GM10266 (cell line): ENCODE data around the gene PNMA6A.
"Not testable (repeated sequence)": the region's sequence is repeated elsewhere in the genome, so short reads cannot be mapped to it uniquely, and the experiment has no call there.

Experiments
- DNase-seq: peaks from one replicate; pipeline ENCODE4 v3.0.0; 2012; ENCODE audit errors: extremely low spot score
- CTCF ChIP-seq: IDR thresholded peaks from 2 replicates; pipeline ENCODE4 v1.5.1; 2012; ENCODE audit warnings: mild to moderate bottlenecking, low read depth; ENCODE audit not compliant: control insufficient read depth, insufficient read depth; ENCODE audit errors: missing control alignments

PNMA6A gene

GRCh38 chrX:153102418-153102817 lies 30.2 kb downstream of the PNMA6A start:
- no peak for TF ChIP-seq CTCF
- DNase-seq, result no peak

GRCh38 chrX:153104959-153105358 lies 32.7 kb downstream of the PNMA6A start:
- not testable (repeated sequence) for DNase-seq

- DNase-seq, result not testable (repeated sequence)
These were observed 34.0 kb downstream of the PNMA6A start for GRCh38 chrX:153106092-153106801.

- not testable (repeated sequence) for DNase-seq
These were observed 38.5 kb downstream of the PNMA6A start for GRCh38 chrX:153110735-153111134.

GRCh38 chrX:153113851-153114250 lies 41.6 kb downstream of the PNMA6A start:
- DNase-seq, result not testable (repeated sequence)

- DNase-seq, result not testable (repeated sequence)
These were observed 45.5 kb downstream of the PNMA6A start for GRCh38 chrX:153117754-153118153.

GRCh38 chrX:153120230-153120629 lies 48.0 kb downstream of the PNMA6A start:
- DNase-seq, result not testable (repeated sequence)

- not testable (repeated sequence) for DNase-seq
These were observed 51.2 kb downstream of the PNMA6A start for GRCh38 chrX:153123468-153123867.
